Vagina (tissue), 2 donors: ENCODE results near the gene ANO1. TPM values are rescaled to one million over a fixed set of nuclear protein-coding genes. Genes with fewer than 3 reads are reported as not detected.

Experiments
- DNase-seq, 2 donors: peaks; one replicate each; pipeline ENCODE4 v3.0.0-alpha.2; 2017; ENCODE audit errors: extremely low spot score in 2 of 2
- H3K27ac ChIP-seq: fragments of 200-600 bp; sonication (generic); one replicate; pipeline ENCODE4 v1.5.1; 2019
- H3K27me3 ChIP-seq: fragments of 200-600 bp; sonication (generic); one replicate; pipeline ENCODE4 v1.5.1; 2019
- H3K36me3 ChIP-seq, 2 donors: fragments of 200-600 bp; sonication (generic); one replicate each; pipeline ENCODE4 v1.5.1; 2017 to 2019
- H3K4me1 ChIP-seq: fragments of 200-600 bp; sonication (generic); one replicate; pipeline ENCODE4 v1.5.1; 2019
- H3K4me3 ChIP-seq, 2 donors: fragments of 200-600 bp; sonication (generic); 1 replicate in 1 of 2; 2 replicates in 1 of 2; pipeline ENCODE4 v1.5.1; 2016 to 2019
- H3K9me3 ChIP-seq: fragments of 200-600 bp; sonication (generic); one replicate; pipeline ENCODE4 v1.5.1; 2019
- CTCF ChIP-seq, 3 experiments: fragments of 450-650 bp in 2 of 3; fragments of 200-600 bp in 1 of 3; sonication (generic) in 1 of 3; IDR thresholded peaks; one replicate each; pipeline ENCODE4 v1.5.1; 2017 to 2019; ENCODE audit warnings: antibody characterized with exemption in 3 of 3, mild to moderate bottlenecking in 2 of 3, moderate library complexity in 2 of 3
- POLR2A ChIP-seq, 2 donors: fragments of 450-650 bp; IDR thresholded peaks; one replicate each; pipeline ENCODE4 v1.6.1; 2017; ENCODE audit warnings: antibody characterized with exemption in 2 of 2, mild to moderate bottlenecking in 2 of 2, moderate library complexity in 2 of 2
- POLR2AphosphoS5 ChIP-seq, 2 donors: sonication (generic); formaldehyde crosslinking; IDR thresholded peaks; one replicate each; pipeline ENCODE4 v1.9.0; 2017; ENCODE audit warnings: antibody characterized with exemption in 2 of 2, mild to moderate bottlenecking in 2 of 2, low read depth in 1 of 2; ENCODE audit not compliant: insufficient read depth in 1 of 2
- intact Hi-C: fragments of 100-400 bp; cut with DNase I; formaldehyde crosslinking; loops from one replicate; pipeline ENCODE4 v1.15.1; 2023
- total RNA-seq: library from RNA; depleted of rRNA; stranded (reverse); fragments of >200 nt; gene quantifications from one replicate; pipeline ENCODE4 v1.2.3, GENCODE V29; 2016

ANO1 gene
- total RNA-seq, 1 donor from 2014 or later = 40.8 TPM

DNA sequence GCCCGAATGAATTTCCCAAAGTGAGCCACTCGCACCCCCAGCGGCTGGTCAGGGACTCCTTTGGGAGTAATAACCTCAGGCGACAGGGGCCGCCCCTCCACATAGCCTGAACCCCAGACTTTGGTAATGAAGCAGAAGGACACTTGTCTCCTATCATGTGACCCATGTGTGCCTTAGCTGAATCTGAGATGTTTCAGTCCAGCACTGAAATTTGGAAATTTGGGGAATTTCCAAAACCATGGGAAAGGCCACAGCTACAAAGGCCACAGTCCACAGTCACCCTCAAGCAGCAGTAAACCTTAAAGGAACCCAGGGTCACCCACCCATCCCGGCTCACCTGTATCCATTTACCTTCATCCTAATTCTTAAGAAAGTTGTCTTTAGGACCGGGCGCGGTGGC, 73.6 kb downstream of the ANO1 start:
- intact Hi-C loops = no loop called here
- no peaks in the 10 kb centered on the region for H3K4me1 ChIP-seq
- no peaks in the 10 kb centered on the region for H3K36me3 ChIP-seq
- TF ChIP-seq CTCF (IDR thresholded peaks at IDR 0.05) (no peak), POLR2A (IDR thresholded peaks at IDR 0.05) (no peak), POLR2AphosphoS5 (IDR thresholded peaks at IDR 0.05; ENCODE audit: insufficient read depth in 1 of 2, low read depth in 1 of 2) (no peak)
- H3K9me3 ChIP-seq = no peaks in the 10 kb centered on the region
- H3K27ac ChIP-seq = no peak overlapping the region
- H3K4me3 ChIP-seq = no peak overlapping the region
- DNase-seq = no peak
- no peaks in the 10 kb centered on the region for H3K27me3 ChIP-seq

- intact Hi-C loops = no loop called here
- no peak for DNase-seq
- Histone ChIP-seq H3K27ac (no peak overlapping the region), H3K9me3 (no peaks in the 10 kb centered on the region), H3K36me3 (no peaks in the 10 kb centered on the region), H3K4me1 (no peaks in the 10 kb centered on the region), H3K27me3 (no peaks in the 10 kb centered on the region), H3K4me3 (no peak overlapping the region)
- no peak for TF ChIP-seq CTCF (IDR thresholded peaks at IDR 0.05)
- TF ChIP-seq POLR2A (IDR thresholded peaks at IDR 0.05) = no peak
- TF ChIP-seq POLR2AphosphoS5 (IDR thresholded peaks at IDR 0.05; ENCODE audit: insufficient read depth in 1 of 2, low read depth in 1 of 2) = no peak
These were observed 75.1 kb downstream of the ANO1 start for GRCh38 chr11:70153133-70153727.

DNA sequence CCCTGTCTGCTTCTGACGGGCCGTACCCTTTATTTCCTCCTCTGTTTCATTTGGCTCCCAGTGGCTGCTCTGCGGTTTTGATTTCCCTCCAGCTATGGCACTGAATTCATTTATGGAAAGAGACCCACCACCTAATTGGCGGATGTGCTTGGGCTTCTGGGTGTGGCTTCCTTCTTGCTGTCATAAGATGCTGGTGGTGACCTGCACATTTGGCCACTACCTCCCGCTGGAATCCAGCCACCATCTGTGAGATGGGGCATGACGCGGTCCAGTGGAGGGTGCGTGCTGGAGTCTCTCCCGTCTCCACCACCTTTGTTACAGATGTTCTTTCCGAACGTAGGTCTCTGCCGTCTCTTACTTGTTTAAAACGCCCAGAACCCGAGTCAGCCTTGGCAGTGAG, 77.3 kb downstream of the ANO1 start:
- Histone ChIP-seq H3K4me1 (peaks cover 11% of the 10 kb centered on the region), H3K27ac (no peak overlapping the region), H3K9me3 (no peaks in the 10 kb centered on the region), H3K36me3 (no peaks in the 10 kb centered on the region), H3K27me3 (no peaks in the 10 kb centered on the region), H3K4me3 (no peak overlapping the region)
- intact Hi-C loops = no loop called here
- no peak for DNase-seq
- TF ChIP-seq POLR2A (IDR thresholded peaks at IDR 0.05) = no peak
- no peak for TF ChIP-seq POLR2AphosphoS5 (IDR thresholded peaks at IDR 0.05; ENCODE audit: insufficient read depth in 1 of 2, low read depth in 1 of 2)
- no peak for TF ChIP-seq CTCF (IDR thresholded peaks at IDR 0.05)

DNA sequence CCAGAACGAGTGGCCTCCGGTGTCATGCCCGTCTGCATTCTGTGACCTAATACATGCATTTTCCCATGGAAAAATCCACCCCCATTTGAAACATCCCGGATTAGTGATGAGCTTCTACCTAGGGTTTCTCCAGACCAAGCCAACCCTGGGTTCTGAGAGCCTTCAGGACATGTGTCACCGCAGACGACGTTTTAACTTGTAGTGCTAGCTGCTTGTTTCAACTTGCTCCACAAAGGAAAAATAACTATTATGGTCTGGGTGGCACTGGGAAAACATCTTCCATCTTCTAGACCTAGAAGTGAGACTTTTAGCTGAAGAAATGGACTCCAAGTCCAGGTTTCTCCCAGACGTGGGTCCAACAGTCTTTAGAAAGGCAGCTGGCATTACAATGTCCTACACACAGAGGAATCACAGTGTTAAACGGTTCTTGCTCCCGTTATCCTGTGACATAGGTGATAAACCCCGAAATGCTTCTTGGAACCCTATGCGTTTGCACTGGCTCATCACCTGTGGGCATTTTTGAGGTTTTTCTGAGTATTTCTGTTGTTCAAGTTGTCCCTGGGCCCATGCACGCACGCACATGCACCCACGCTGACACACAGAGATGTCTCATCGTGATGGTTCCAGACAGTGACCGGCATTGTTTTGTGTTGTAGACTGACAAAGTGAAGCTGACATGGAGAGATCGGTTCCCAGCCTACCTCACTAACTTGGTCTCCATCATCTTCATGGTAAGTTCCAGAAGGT, 78.3 kb downstream of the ANO1 start:
- H3K27ac ChIP-seq = no peak overlapping the region
- TF ChIP-seq POLR2AphosphoS5 (IDR thresholded peaks at IDR 0.05; ENCODE audit: insufficient read depth in 1 of 2, low read depth in 1 of 2) = no peak
- no peak for TF ChIP-seq CTCF (IDR thresholded peaks at IDR 0.05)
- no peak overlapping the region for H3K4me3 ChIP-seq
- no peaks in the 10 kb centered on the region for H3K27me3 ChIP-seq
- H3K36me3 ChIP-seq = no peaks in the 10 kb centered on the region
- H3K4me1 ChIP-seq = peaks cover 16% of the 10 kb centered on the region
- DNase-seq = no peak
- intact Hi-C loops = no loop called here
- H3K9me3 ChIP-seq = no peaks in the 10 kb centered on the region

- Histone ChIP-seq H3K9me3 (no peaks in the 10 kb centered on the region), H3K36me3 (no peaks in the 10 kb centered on the region), H3K27ac (no peak overlapping the region), H3K27me3 (no peaks in the 10 kb centered on the region), H3K4me3 (no peak overlapping the region), H3K4me1 (peaks cover 16% of the 10 kb centered on the region)
- TF ChIP-seq CTCF (IDR thresholded peaks at IDR 0.05) (no peak), POLR2AphosphoS5 (IDR thresholded peaks at IDR 0.05; ENCODE audit: insufficient read depth in 1 of 2, low read depth in 1 of 2) (no peak), POLR2A (IDR thresholded peaks at IDR 0.05) (no peak)
- DNase-seq = no peak
- intact Hi-C loops = no loop called here
These were observed 80.1 kb downstream of the ANO1 start for GRCh38 chr11:70158201-70158600.
